Skin of body (tissue), 2 donors: ENCODE measurements around the gene GHRH. TPM values are rescaled to one million over a fixed set of nuclear protein-coding genes. Genes with fewer than 3 reads are reported as not detected.

Source experiments
- DNase-seq: peaks from one replicate; lab custom pipeline; 2025; lab: John Stamatoyannopoulos, UW
- total RNA-seq: library from RNA; depleted of rRNA; stranded (reverse); fragments of >200 nt; gene quantifications from one replicate; pipeline ENCODE4 v1.2.3, GENCODE V29; 2014

Gene GHRH
- total RNA-seq: not detected

GRCh38 chr20:37261714-37262113, at the start of gene GHRH:
TSS of gene GHRH (minus strand) at chr20:37261814. CDS start at chr20:37256889, 4,925 bp downstream.
- no peak for DNase-seq

GRCh38 chr20:37310951-37311350, 49.3 kb upstream of the GHRH start:
- DNase-seq: no peak

GRCh38 chr20:37309936-37310590, 48.4 kb upstream of the GHRH start:
- DNase-seq: no peak

- no peak for DNase-seq
Measured at GRCh38 chr20:37309290-37309689, 47.7 kb upstream of the GHRH start.

- no peak for DNase-seq
Measured at GRCh38 chr20:37308086-37309050, 46.8 kb upstream of the GHRH start.

GRCh38 chr20:37305839-37306238, 44.2 kb upstream of the GHRH start:
- DNase-seq: no peak

- no peak for DNase-seq
Measured at GRCh38 chr20:37305079-37305478, 43.5 kb upstream of the GHRH start.

- no peak for DNase-seq
Measured at GRCh38 chr20:37303637-37304036, 42.0 kb upstream of the GHRH start.

GRCh38 chr20:37302981-37303380, 41.4 kb upstream of the GHRH start:
- DNase-seq: no peak

GRCh38 chr20:37301558-37301957, 39.9 kb upstream of the GHRH start:
- no peak for DNase-seq

GRCh38 chr20:37301120-37301519, 39.5 kb upstream of the GHRH start:
- no peak for DNase-seq

GRCh38 chr20:37299718-37300528, 38.3 kb upstream of the GHRH start:
- DNase-seq: no peak

GRCh38 chr20:37298190-37298939, 36.8 kb upstream of the GHRH start:
- no peak for DNase-seq

- no peak for DNase-seq
Measured at GRCh38 chr20:37297066-37297736, 35.6 kb upstream of the GHRH start.

GRCh38 chr20:37296371-37296770, 34.8 kb upstream of the GHRH start:
- no peak for DNase-seq

- DNase-seq: no peak
Measured at GRCh38 chr20:37295595-37295994, 34.0 kb upstream of the GHRH start.

GRCh38 chr20:37295001-37295400, 33.4 kb upstream of the GHRH start:
- no peak for DNase-seq

GRCh38 chr20:37294262-37294981, 32.8 kb upstream of the GHRH start:
- DNase-seq: no peak

- no peak for DNase-seq
Measured at GRCh38 chr20:37293301-37293943, 31.8 kb upstream of the GHRH start.
